Measurements from ENCODE around the gene ARID5A.

The ARID5A gene

GRCh38 chr2:96524482-96525210 is 11.9 kb upstream of the ARID5A start:
- no peak for TF ChIP-seq SPI1 (IDR thresholded peaks at IDR 0.05; ENCODE audit: borderline replicate concordance, low read depth)
- no peak for TF ChIP-seq REST (IDR thresholded peaks at IDR 0.05; ENCODE audit: insufficient replicate concordance, low read depth)
- TF ChIP-seq GABPA (IDR thresholded peaks at IDR 0.05; ENCODE audit: low read depth), result no peak
- no peak for TF ChIP-seq CTCF (IDR thresholded peaks at IDR 0.05; ENCODE audit: insufficient read depth, low read length)
- no peak for TF ChIP-seq POLR2AphosphoS5 (IDR thresholded peaks at IDR 0.05; ENCODE audit: low read depth)
- DNase-seq (ENCODE audit: low read depth in 1 of 2, low spot score in 1 of 2), result no peak
- no peak overlapping the region for H3K4me3 ChIP-seq (replicated peaks; ENCODE audit: insufficient read depth, low read length)
- no peaks in the 10 kb centered on the region for H3K27me3 ChIP-seq (ENCODE audit: insufficient read depth, poor library complexity, severe bottlenecking)
- no peak overlapping the region for H3K27ac ChIP-seq (replicated peaks)

GRCh38 chr2:96525211-96525507 is 11.4 kb upstream of the ARID5A start:
- no peak overlapping the region for H3K27ac ChIP-seq (replicated peaks)
- H3K4me3 ChIP-seq (replicated peaks; ENCODE audit: insufficient read depth, low read length), result no peak overlapping the region
- no peaks in the 10 kb centered on the region for H3K27me3 ChIP-seq (ENCODE audit: insufficient read depth, poor library complexity, severe bottlenecking)
- DNase-seq (ENCODE audit: low read depth in 1 of 2, low spot score in 1 of 2), result no peak
- TF ChIP-seq POLR2AphosphoS5 (IDR thresholded peaks at IDR 0.05; ENCODE audit: low read depth), result no peak
- TF ChIP-seq GABPA (IDR thresholded peaks at IDR 0.05; ENCODE audit: low read depth), result no peak
- no peak for TF ChIP-seq SPI1 (IDR thresholded peaks at IDR 0.05; ENCODE audit: borderline replicate concordance, low read depth)
- TF ChIP-seq CTCF (IDR thresholded peaks at IDR 0.05; ENCODE audit: insufficient read depth, low read length), result no peak
- no peak for TF ChIP-seq REST (IDR thresholded peaks at IDR 0.05; ENCODE audit: insufficient replicate concordance, low read depth)

GRCh38 chr2:96526101-96526591 is 10.4 kb upstream of the ARID5A start:
- no peak overlapping the region for H3K27ac ChIP-seq (replicated peaks)
- no peak for DNase-seq (ENCODE audit: low read depth in 1 of 2, low spot score in 1 of 2)
- H3K4me3 ChIP-seq (replicated peaks; ENCODE audit: insufficient read depth, low read length), result no peak overlapping the region
- TF ChIP-seq SPI1 (IDR thresholded peaks at IDR 0.05; ENCODE audit: borderline replicate concordance, low read depth) (no peak), CTCF (IDR thresholded peaks at IDR 0.05; ENCODE audit: insufficient read depth, low read length) (no peak), GABPA (IDR thresholded peaks at IDR 0.05; ENCODE audit: low read depth) (no peak), POLR2AphosphoS5 (IDR thresholded peaks at IDR 0.05; ENCODE audit: low read depth) (no peak), REST (IDR thresholded peaks at IDR 0.05; ENCODE audit: insufficient replicate concordance, low read depth) (no peak)
- no peaks in the 10 kb centered on the region for H3K27me3 ChIP-seq (ENCODE audit: insufficient read depth, poor library complexity, severe bottlenecking)

Measured in HL-60 (cell line).